Tibial artery (tissue), 4 donors: ENCODE results near the gene C1orf105.

Experiments used
- DNase-seq, 2 donors: peaks; one replicate each; pipeline ENCODE4 v3.0.0-alpha.2; 2019
- H3K27ac ChIP-seq, 2 donors: fragments of 200-600 bp; sonication (generic) in 1 of 2; 1 replicate in 1 of 2; 2 replicates in 1 of 2; pipeline ENCODE4 v1.5.1; 2018 to 2019; ENCODE audit warnings: mild to moderate bottlenecking in 1 of 2
- H3K27me3 ChIP-seq, 2 donors: fragments of 200-600 bp; sonication (generic) in 1 of 2; one replicate each; pipeline versions ENCODE4 v1.5.1 to v1.6.0; 2016 to 2019
- H3K36me3 ChIP-seq, 3 donors: fragments of 200-600 bp; sonication (generic) in 2 of 3; one replicate each; pipeline ENCODE4 v1.5.1; 2016 to 2019; ENCODE audit warnings: mild to moderate bottlenecking in 2 of 3
- H3K4me1 ChIP-seq, 4 donors: fragments of 200-600 bp; sonication (generic) in 2 of 4; 1 replicate in 3 of 4; 2 replicates in 1 of 4; pipeline ENCODE4 v1.5.1; 2016 to 2019
- H3K4me3 ChIP-seq, 2 donors: fragments of 200-600 bp; sonication (generic) in 1 of 2; 1 replicate in 1 of 2; 2 replicates in 1 of 2; pipeline ENCODE4 v1.5.1; 2018 to 2019; ENCODE audit warnings: mild to moderate bottlenecking in 2 of 2
- H3K9me3 ChIP-seq, 3 donors: fragments of 200-600 bp; sonication (generic) in 1 of 3; one replicate each; pipeline ENCODE4 v1.5.1; 2016 to 2019
- CTCF ChIP-seq, 2 experiments: fragments of 200-600 bp in 1 of 2; fragments of 450-650 bp in 1 of 2; IDR thresholded peaks; one replicate each; pipeline ENCODE4 v1.5.1; 2017 to 2019; ENCODE audit warnings: antibody characterized with exemption in 2 of 2, mild to moderate bottlenecking in 1 of 2, moderate library complexity in 1 of 2
- intact Hi-C: fragments of 100-400 bp; cut with DNase I; formaldehyde crosslinking; loops from one replicate; pipeline ENCODE4 v1.15.0; 2023; ENCODE audit warnings: low total_unique reads

The C1orf105 gene

GRCh38 chr1:172402878-172403569 is 17.5 kb upstream of the C1orf105 start:
- no peaks in the 10 kb centered on the region for H3K36me3 ChIP-seq
- no peak for TF ChIP-seq CTCF (IDR thresholded peaks at IDR 0.05)
- H3K27ac ChIP-seq = no peak overlapping the region
- H3K9me3 ChIP-seq = no peaks in the 10 kb centered on the region
- H3K4me1 ChIP-seq = peaks cover 0 to 53% (median 27%) of the 10 kb centered on the region in 4 donors
- H3K27me3 ChIP-seq = no peaks in the 10 kb centered on the region
- DNase-seq = no peak
- no peak overlapping the region for H3K4me3 ChIP-seq
- intact Hi-C loops = loop anchor here (5.0 kb wide), 1 partner anchor 311 kb away; no protein-coding TSS in a partner anchor

- Histone ChIP-seq H3K36me3 (no peaks in the 10 kb centered on the region), H3K9me3 (no peaks in the 10 kb centered on the region), H3K4me3 (no peak overlapping the region), H3K27me3 (no peaks in the 10 kb centered on the region), H3K27ac (no peak overlapping the region), H3K4me1 (peaks cover 0 to 47% (median 20%) of the 10 kb centered on the region in 4 donors)
- no peak for TF ChIP-seq CTCF (IDR thresholded peaks at IDR 0.05)
- no peak for DNase-seq
- intact Hi-C loops = loop anchor here (5.0 kb wide), 1 partner anchor 312 kb away; no protein-coding TSS in a partner anchor
Observed at GRCh38 chr1:172404121-172404520, 16.4 kb upstream of the C1orf105 start.

GRCh38 chr1:172405912-172406311 is 14.6 kb upstream of the C1orf105 start:
- Histone ChIP-seq H3K27me3 (no peaks in the 10 kb centered on the region), H3K36me3 (no peaks in the 10 kb centered on the region), H3K4me3 (no peak overlapping the region), H3K9me3 (no peaks in the 10 kb centered on the region), H3K27ac (no peak overlapping the region), H3K4me1 (peaks cover 0 to 37% (median 7%) of the 10 kb centered on the region in 4 donors)
- no peak for TF ChIP-seq CTCF (IDR thresholded peaks at IDR 0.05)
- intact Hi-C loops = no loop called here
- no peak for DNase-seq

- Histone ChIP-seq H3K36me3 (no peaks in the 10 kb centered on the region), H3K27me3 (no peaks in the 10 kb centered on the region), H3K4me3 (no peak overlapping the region), H3K4me1 (peaks cover 0 to 26% (median 6%) of the 10 kb centered on the region in 4 donors), H3K27ac (no peak overlapping the region), H3K9me3 (no peaks in the 10 kb centered on the region)
- TF ChIP-seq CTCF (IDR thresholded peaks at IDR 0.05) = no peak
- intact Hi-C loops = no loop called here
- DNase-seq = no peak
Observed at GRCh38 chr1:172406968-172407367, 13.5 kb upstream of the C1orf105 start.

- H3K4me3 ChIP-seq = no peak overlapping the region
- intact Hi-C loops = no loop called here
- H3K27ac ChIP-seq = no peak overlapping the region
- peaks cover 0 to 11% (median 0%) of the 10 kb centered on the region in 4 donors for H3K4me1 ChIP-seq
- DNase-seq = no peak
- H3K36me3 ChIP-seq = no peaks in the 10 kb centered on the region
- no peaks in the 10 kb centered on the region for H3K27me3 ChIP-seq
- no peak for TF ChIP-seq CTCF (IDR thresholded peaks at IDR 0.05)
- H3K9me3 ChIP-seq = no peaks in the 10 kb centered on the region
Observed at GRCh38 chr1:172408958-172409357, 11.5 kb upstream of the C1orf105 start.
